Measurements from ENCODE around the gene CADPS2. TPM values are rescaled to one million over a fixed set of nuclear protein-coding genes. Genes with fewer than 3 reads are reported as not detected.

CADPS2 gene
- total and polyA plus RNA-seq, 7 donors: 1.5 to 3.6 (median 2.1) TPM

DNA sequence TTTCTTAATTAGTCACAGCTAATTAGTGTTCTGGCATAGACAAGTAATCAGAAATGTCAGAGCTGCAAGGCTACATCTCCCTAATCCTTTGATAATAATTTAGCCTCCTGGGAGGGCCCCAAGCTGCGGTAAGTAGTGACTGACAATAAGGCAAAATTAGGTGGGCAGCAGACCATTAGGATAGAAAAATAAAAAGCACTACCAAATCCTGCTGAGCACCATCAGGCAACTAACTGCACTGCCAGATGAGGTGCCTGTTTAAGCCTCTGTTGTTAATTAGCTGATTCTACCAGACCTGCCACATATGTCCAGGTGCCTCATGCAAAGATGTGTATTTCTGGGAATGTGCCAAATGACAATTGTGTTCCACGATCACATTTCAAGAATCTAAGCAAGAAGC, 549.2 kb downstream of the CADPS2 start:
- Histone ChIP-seq H3K9me3 (no peaks in the 10 kb centered on the region), H3K27me3 (ENCODE audit: insufficient read depth in 3 of 3, low read length in 2 of 3) (no peaks in the 10 kb centered on the region), H3K27ac (no peak overlapping the region), H3K4me3 (no peak overlapping the region), H3K4me1 (no peaks in the 10 kb centered on the region), H3K36me3 (ENCODE audit: insufficient read depth in 1 of 2, low read depth in 1 of 2) (no peaks in the 10 kb centered on the region)
- DNase-seq (no peak), ATAC-seq (no peak)
- intact Hi-C loops (cut with DNase I): no loop called here
- WGBS, 3 donors: 50 to 57% (median 56%) methylated on average over 2 of the region's 2 CpGs
- no peak for TF ChIP-seq CTCF (IDR thresholded peaks at IDR 0.05)

GRCh38 chr7:122329145-122329802, 557.0 kb downstream of the CADPS2 start:
- Histone ChIP-seq H3K9me3 (no peaks in the 10 kb centered on the region), H3K27ac (no peak overlapping the region), H3K4me3 (no peak overlapping the region), H3K4me1 (no peaks in the 10 kb centered on the region), H3K27me3 (ENCODE audit: insufficient read depth in 3 of 3, low read length in 2 of 3) (no peaks in the 10 kb centered on the region), H3K36me3 (ENCODE audit: insufficient read depth in 1 of 2, low read depth in 1 of 2) (no peaks in the 10 kb centered on the region)
- WGBS, 3 donors: 38 to 42% (median 41%) methylated on average over 8 of the region's 8 CpGs
- intact Hi-C loops (cut with DNase I): no loop called here
- no peak for DNase-seq
- TF ChIP-seq CTCF (IDR thresholded peaks at IDR 0.05): no peak
- no peak for ATAC-seq

DNA sequence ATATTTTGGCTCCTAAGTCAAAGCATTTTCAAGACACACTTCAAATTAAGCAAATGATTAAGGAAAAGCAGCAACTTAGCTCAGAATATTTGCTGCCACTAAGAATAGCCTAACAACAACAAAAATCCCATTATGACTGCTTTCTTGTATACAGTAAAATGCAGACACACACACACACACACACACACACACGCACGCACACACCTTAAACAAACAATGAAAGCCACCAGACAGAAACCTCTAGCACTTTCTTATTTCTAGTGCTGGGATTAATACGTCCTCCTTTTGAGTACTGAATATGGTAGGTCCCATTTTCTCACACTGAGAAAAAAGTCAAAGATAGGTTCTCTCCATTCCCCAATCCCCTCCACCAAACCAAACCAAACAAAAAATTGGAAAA, 558.3 kb downstream of the CADPS2 start:
- WGBS, 3 donors: 59 to 69% (median 69%) methylated on average over 3 of the region's 3 CpGs
- no peaks in the 10 kb centered on the region for H3K27me3 ChIP-seq (ENCODE audit: insufficient read depth in 3 of 3, low read length in 2 of 3)
- intact Hi-C loops (cut with DNase I): no loop called here

GRCh38 chr7:122316467-122317388, 569.5 kb downstream of the CADPS2 start:
- 4 to 7% (median 6%) methylated on average over 69 to 71 of the region's 71 CpGs for WGBS, 3 donors
- peaks cover 0 to 58% (median 10%) of the 10 kb centered on the region in 3 donors for H3K27me3 ChIP-seq (ENCODE audit: insufficient read depth in 3 of 3, low read length in 2 of 3)
- DNase-seq: no peak
- no peak for ATAC-seq
- TF ChIP-seq CTCF (IDR thresholded peaks at IDR 0.05): no peak
- intact Hi-C loops (cut with DNase I): no loop called here
- H3K4me3 ChIP-seq: peak overlapping the region; percentile 19
- no peak overlapping the region for H3K27ac ChIP-seq
- H3K4me1 ChIP-seq: no peaks in the 10 kb centered on the region
- no peaks in the 10 kb centered on the region for H3K36me3 ChIP-seq (ENCODE audit: insufficient read depth in 1 of 2, low read depth in 1 of 2)
- H3K9me3 ChIP-seq: no peaks in the 10 kb centered on the region

More for the DNA sequence above, 558.3 kb downstream of the CADPS2 start:
- Histone ChIP-seq H3K36me3 (ENCODE audit: insufficient read depth in 1 of 2, low read depth in 1 of 2) (no peaks in the 10 kb centered on the region), H3K4me3 (no peak overlapping the region), H3K4me1 (no peaks in the 10 kb centered on the region), H3K27ac (no peak overlapping the region), H3K9me3 (no peaks in the 10 kb centered on the region)
- ATAC-seq (no peak), DNase-seq (no peak)
- no peak for TF ChIP-seq CTCF (IDR thresholded peaks at IDR 0.05)

Data from psoas muscle (tissue), 8 donors.